GM19025 (cell line): ENCODE results near the gene CLCN7.

ENCODE experiments used
- ATAC-seq: cut with Tn5 transposase; IDR thresholded peaks from one replicate; pipeline ENCODE4 v1.9.1; 2021; ENCODE audit warnings: mild to moderate bottlenecking, low read depth, moderate library complexity; ENCODE audit not compliant: unreplicated experiment

Gene CLCN7

GRCh38 chr16:1503110-1503955 lies 28.5 kb upstream of the CLCN7 start:
- no peak for ATAC-seq

GRCh38 chr16:1502092-1503004 lies 27.5 kb upstream of the CLCN7 start:
- no peak for ATAC-seq

- no peak for ATAC-seq
These were observed 26.8 kb upstream of the CLCN7 start for GRCh38 chr16:1501630-1502029.

- no peak for ATAC-seq
These were observed 25.8 kb upstream of the CLCN7 start for GRCh38 chr16:1500465-1501150.

- ATAC-seq, result no peak
These were observed 25.1 kb upstream of the CLCN7 start for GRCh38 chr16:1499756-1500464.

GRCh38 chr16:1498899-1499676 lies 24.3 kb upstream of the CLCN7 start:
- no peak for ATAC-seq

- ATAC-seq, result no peak
These were observed 22.3 kb upstream of the CLCN7 start for GRCh38 chr16:1497014-1497598.

GRCh38 chr16:1496464-1496863 lies 21.6 kb upstream of the CLCN7 start:
- no peak for ATAC-seq

- no peak for ATAC-seq
These were observed 21.0 kb upstream of the CLCN7 start for GRCh38 chr16:1495889-1496262.

- ATAC-seq, result no peak
These were observed 20.5 kb upstream of the CLCN7 start for GRCh38 chr16:1495211-1495888.

GRCh38 chr16:1494711-1495110 lies 19.9 kb upstream of the CLCN7 start:
- no peak for ATAC-seq

- ATAC-seq, result no peak
These were observed 19.4 kb upstream of the CLCN7 start for GRCh38 chr16:1494129-1494640.

GRCh38 chr16:1493746-1494094 lies 18.9 kb upstream of the CLCN7 start:
- ATAC-seq, result no peak

- peak; percentile 63 for ATAC-seq
These were observed 18.3 kb upstream of the CLCN7 start, which contains the start of gene TELO2 for GRCh38 chr16:1492923-1493745. TELO2 (plus strand) TSS chr16:1493360; CDS start chr16:1494282, 922 bp downstream.

GRCh38 chr16:1492082-1492922 lies 17.5 kb upstream of the CLCN7 start:
- no peak for ATAC-seq

- no peak for ATAC-seq
These were observed 16.5 kb upstream of the CLCN7 start for GRCh38 chr16:1491327-1491726.

GRCh38 chr16:1489077-1489476 lies 14.2 kb upstream of the CLCN7 start:
- no peak for ATAC-seq
